Activated CD8-positive, alpha-beta T cell treated with anti-CD3 and anti-CD28 coated beads for 36 hours (primary cell): Measurements from ENCODE around the gene CAB39. TPM values are rescaled to one million over a fixed set of nuclear protein-coding genes. Genes with fewer than 3 reads are reported as not detected.
A peak's percentile ranks its signal among the peaks of the same experiment; 100 is the strongest.

Source experiments
- ATAC-seq: fragments of 200-7000 bp; cut with Tn5 transposase; one replicate; pipeline ENCODE4 v1.10.0; 2021; ENCODE audit warnings: mild to moderate bottlenecking, moderate library complexity
- CTCF ChIA-PET: fragments of 350-600 bp; sonication (Branson Sonifier 250); formaldehyde crosslinking; loops from one replicate; lab custom pipeline; 2021; ENCODE audit warnings: antibody characterized with exemption; lab: Charles Lee
- POLR2A ChIA-PET: fragments of 350-600 bp; sonication (Branson Sonifier 250); formaldehyde crosslinking; loops from one replicate; lab custom pipeline; 2021; ENCODE audit warnings: antibody characterized with exemption; lab: Charles Lee
- DNase-seq: peaks from one replicate; pipeline ENCODE4 v3.0.0-alpha.2; 2020
- H3K27ac Mint-ChIP-seq: one replicate; pipeline ENCODE4 v1.8.0; 2021; ENCODE audit warnings: mild to moderate bottlenecking, mixed read lengths
- H3K27me3 Mint-ChIP-seq: one replicate; pipeline ENCODE4 v1.8.0; 2021; ENCODE audit warnings: mixed read lengths
- H3K36me3 Mint-ChIP-seq: one replicate; pipeline ENCODE4 v1.8.0; 2021; ENCODE audit warnings: low read depth, mixed read lengths
- H3K4me1 Mint-ChIP-seq: one replicate; pipeline ENCODE4 v1.8.0; 2021; ENCODE audit warnings: low read depth, mixed read lengths
- H3K4me3 Mint-ChIP-seq: one replicate; pipeline ENCODE4 v1.8.0; 2021; ENCODE audit warnings: mild to moderate bottlenecking, moderate library complexity, mixed read lengths
- H3K9me3 Mint-ChIP-seq: one replicate; pipeline ENCODE4 v1.8.0; 2021; ENCODE audit warnings: mixed read lengths
- intact Hi-C: fragments of 100-400 bp; cut with micrococcal nuclease; formaldehyde crosslinking; loops from one replicate; pipeline ENCODE4 v1.10.0; 2022
- total RNA-seq, 2 experiments: library from RNA; stranded (reverse); gene quantifications; one replicate each; pipeline ENCODE4 v1.2.3, GENCODE V29; 2021
- TF ChIP-seq, protein P1 (sequence below): fragments of 200-600 bp; IDR thresholded peaks from one replicate; pipeline ENCODE4 v1.8.0; 2022; ENCODE audit warnings: antibody characterized with exemption, mild to moderate bottlenecking

Gene CAB39
- total RNA-seq, 2 experiments from 2014 or later, result 119 to 120 TPM

DNA sequence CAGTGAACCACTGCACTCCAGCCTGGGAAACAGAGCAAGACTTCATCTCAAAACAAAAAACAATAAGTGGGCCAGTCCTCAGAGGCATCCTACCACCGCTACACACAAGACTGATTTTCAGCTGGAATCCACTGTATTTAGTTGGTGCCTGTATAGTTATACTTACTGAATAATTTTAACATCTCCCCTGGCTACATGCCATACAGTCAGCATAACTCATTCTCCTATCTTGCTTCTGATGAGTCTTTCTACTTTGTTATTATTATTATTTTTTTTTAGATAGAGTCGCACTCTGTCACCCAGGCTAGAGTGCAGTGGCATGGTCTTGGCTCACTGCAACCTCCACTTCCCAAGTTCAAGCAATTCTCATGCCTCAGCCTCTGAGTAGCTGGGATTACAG is 19.9 kb upstream of the CAB39 start:
- ATAC-seq, result no peak
- ChIA-PET POLR2A (no interaction called here), CTCF (no interaction called here)
- Mint-ChIP-seq H3K4me1 (peaks cover 27% of the 10 kb centered on the region), H3K9me3 (no peaks in the 10 kb centered on the region), H3K27me3 (no peaks in the 10 kb centered on the region), H3K36me3 (no peaks in the 10 kb centered on the region), H3K27ac (no peak overlapping the region), H3K4me3 (no peak overlapping the region)
- intact Hi-C loops, result no loop called here
- TF ChIP-seq, protein P1, sequence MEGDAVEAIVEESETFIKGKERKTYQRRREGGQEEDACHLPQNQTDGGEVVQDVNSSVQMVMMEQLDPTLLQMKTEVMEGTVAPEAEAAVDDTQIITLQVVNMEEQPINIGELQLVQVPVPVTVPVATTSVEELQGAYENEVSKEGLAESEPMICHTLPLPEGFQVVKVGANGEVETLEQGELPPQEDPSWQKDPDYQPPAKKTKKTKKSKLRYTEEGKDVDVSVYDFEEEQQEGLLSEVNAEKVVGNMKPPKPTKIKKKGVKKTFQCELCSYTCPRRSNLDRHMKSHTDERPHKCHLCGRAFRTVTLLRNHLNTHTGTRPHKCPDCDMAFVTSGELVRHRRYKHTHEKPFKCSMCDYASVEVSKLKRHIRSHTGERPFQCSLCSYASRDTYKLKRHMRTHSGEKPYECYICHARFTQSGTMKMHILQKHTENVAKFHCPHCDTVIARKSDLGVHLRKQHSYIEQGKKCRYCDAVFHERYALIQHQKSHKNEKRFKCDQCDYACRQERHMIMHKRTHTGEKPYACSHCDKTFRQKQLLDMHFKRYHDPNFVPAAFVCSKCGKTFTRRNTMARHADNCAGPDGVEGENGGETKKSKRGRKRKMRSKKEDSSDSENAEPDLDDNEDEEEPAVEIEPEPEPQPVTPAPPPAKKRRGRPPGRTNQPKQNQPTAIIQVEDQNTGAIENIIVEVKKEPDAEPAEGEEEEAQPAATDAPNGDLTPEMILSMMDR, result no peak
- DNase-seq, result no peak

DNA sequence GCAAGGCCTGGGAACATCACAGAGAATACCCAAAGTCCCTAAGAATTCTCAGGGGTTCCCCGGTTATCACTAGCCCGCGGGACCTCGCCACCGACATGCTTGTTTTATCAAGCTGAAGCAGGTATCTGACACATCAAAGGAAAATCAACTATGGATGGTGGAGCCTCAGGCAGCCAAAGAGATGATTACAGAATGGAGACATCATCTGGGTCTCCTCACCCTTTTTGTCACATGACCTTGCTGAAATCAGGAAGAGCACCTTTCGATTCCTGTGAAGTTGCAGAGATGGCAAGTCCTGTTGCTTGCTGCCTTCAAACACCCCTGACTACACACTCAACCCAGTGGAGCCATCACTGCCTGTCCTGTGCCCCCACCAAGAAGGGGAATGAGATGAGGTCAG is 19.2 kb upstream of the CAB39 start:
- TF ChIP-seq, protein P1, result no peak
- Mint-ChIP-seq H3K27me3 (no peaks in the 10 kb centered on the region), H3K4me1 (peaks cover 29% of the 10 kb centered on the region), H3K4me3 (no peak overlapping the region), H3K36me3 (no peaks in the 10 kb centered on the region), H3K27ac (no peak overlapping the region), H3K9me3 (no peaks in the 10 kb centered on the region)
- intact Hi-C loops, result no loop called here
- DNase-seq (no peak), ATAC-seq (no peak)
- POLR2A ChIA-PET, result interaction anchor here (0.7 to 1.0 kb wide), 2 partner anchors 19 to 32 kb away, joined by 3 to 6 read pairs; partner anchors contain the start of gene CAB39
- CTCF ChIA-PET, result no interaction called here

DNA sequence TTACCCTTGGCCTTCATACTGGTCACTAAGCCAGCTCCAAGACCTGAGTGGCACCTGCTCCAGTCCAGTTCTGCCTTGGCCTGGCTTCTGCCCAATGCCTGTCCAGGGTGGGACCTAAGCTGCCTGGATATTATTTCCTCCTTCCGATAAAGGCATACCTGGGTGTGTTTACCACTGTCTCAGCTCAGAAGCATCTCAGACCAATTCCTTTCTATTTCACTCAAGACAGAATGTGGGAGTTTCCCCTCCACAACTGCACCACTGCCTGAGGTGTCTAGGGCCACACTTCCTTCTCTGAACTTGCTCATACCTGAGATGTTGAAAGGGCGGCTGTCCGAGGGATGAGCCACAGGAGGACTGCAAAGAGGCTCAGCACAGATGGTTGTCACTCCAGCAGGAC is 18.4 kb upstream of the CAB39 start:
- H3K27me3 Mint-ChIP-seq, result no peaks in the 10 kb centered on the region

DNA sequence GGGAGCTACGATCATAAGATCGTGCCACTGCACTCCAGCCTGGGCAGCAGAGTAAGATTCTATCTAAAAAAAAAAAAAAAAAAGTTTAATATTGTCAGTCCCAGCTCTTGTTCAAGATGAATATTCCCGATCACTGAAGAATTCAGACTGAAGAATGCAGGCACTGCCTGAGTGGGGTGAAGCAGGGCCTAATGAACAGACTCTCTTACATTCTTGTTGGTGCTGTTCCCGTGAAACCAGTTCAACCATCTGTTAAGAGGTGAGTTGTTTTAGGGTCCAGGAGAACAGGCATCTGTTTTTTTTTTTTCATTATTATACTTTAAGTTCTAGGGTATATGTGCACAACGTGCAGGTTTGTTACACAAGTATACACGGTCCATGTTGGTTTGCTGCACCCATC is 17.1 kb upstream of the CAB39 start:
- ATAC-seq (no peak), DNase-seq (no peak)
- Mint-ChIP-seq H3K27ac (no peak overlapping the region), H3K9me3 (no peaks in the 10 kb centered on the region), H3K4me3 (no peak overlapping the region), H3K36me3 (no peaks in the 10 kb centered on the region), H3K27me3 (no peaks in the 10 kb centered on the region), H3K4me1 (peaks cover 31% of the 10 kb centered on the region)
- CTCF ChIA-PET, result no interaction called here
- POLR2A ChIA-PET, result interaction anchor here (1.4 to 1.8 kb wide), 2 partner anchors 9 to 19 kb away, joined by 3 to 4 read pairs; no protein-coding TSS in a partner anchor
- TF ChIP-seq, protein P1, result no peak
- intact Hi-C loops, result no loop called here

More for the DNA sequence above, 18.4 kb upstream of the CAB39 start:
- intact Hi-C loops, result no loop called here
- DNase-seq (peak; percentile 26), ATAC-seq (peak; percentile 78)
- H3K36me3 Mint-ChIP-seq, result no peaks in the 10 kb centered on the region
- no peaks in the 10 kb centered on the region for H3K9me3 Mint-ChIP-seq
- POLR2A ChIA-PET, result interaction anchor here (0.7 to 1.4 kb wide), 3 partner anchors 18 to 33 kb away, joined by 3 to 6 read pairs (median 3); partner anchors contain the start of gene CAB39
- no peak overlapping the region for H3K4me3 Mint-ChIP-seq
- CTCF ChIA-PET, result interaction anchor here (1.2 kb wide), 1 partner anchor 25 kb away, joined by 3 read pairs; no protein-coding TSS in a partner anchor
- H3K27ac Mint-ChIP-seq, result no peak overlapping the region
- TF ChIP-seq, protein P1, result no peak
- peaks cover 29% of the 10 kb centered on the region for H3K4me1 Mint-ChIP-seq

DNA sequence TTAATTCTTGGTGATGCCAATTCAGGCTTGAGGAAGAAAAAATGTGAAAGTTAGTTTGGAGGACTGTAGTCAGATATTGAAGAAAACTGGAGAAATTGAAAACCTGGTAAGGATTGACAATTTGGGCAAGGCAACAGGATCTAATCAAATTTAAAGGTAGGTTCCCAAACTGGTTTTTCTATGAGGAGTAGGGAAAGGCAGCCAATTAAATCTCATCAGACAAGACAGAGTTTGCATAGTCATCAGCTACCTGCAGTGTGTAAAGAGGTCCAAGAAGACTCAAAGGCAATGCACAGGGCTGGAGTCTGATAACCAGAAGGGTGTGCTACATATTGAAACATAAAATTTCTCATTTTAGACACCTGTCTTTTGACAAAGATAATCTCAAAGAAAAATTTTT is 16.0 kb upstream of the CAB39 start:
- ATAC-seq (no peak), DNase-seq (no peak)
- ChIA-PET CTCF (interaction anchor here (1.1 to 1.4 kb wide), 2 partner anchors 14 to 36 kb away, joined by 3 to 4 read pairs; no protein-coding TSS in a partner anchor), POLR2A (interaction anchor here (1.0 to 1.8 kb wide), 2 partner anchors 10 to 16 kb away, joined by 3 to 4 read pairs; no protein-coding TSS in a partner anchor)
- no peaks in the 10 kb centered on the region for H3K36me3 Mint-ChIP-seq
- H3K27ac Mint-ChIP-seq, result no peak overlapping the region
- intact Hi-C loops, result no loop called here
- H3K4me3 Mint-ChIP-seq, result no peak overlapping the region
- H3K9me3 Mint-ChIP-seq, result no peaks in the 10 kb centered on the region
- TF ChIP-seq, protein P1, result no peak
- peaks cover 32% of the 10 kb centered on the region for H3K4me1 Mint-ChIP-seq
- no peaks in the 10 kb centered on the region for H3K27me3 Mint-ChIP-seq
